PC-9 (cell line): ENCODE results near the gene VANGL1. TPM values are rescaled to one million over a fixed set of nuclear protein-coding genes. Genes with fewer than 3 reads are reported as not detected.

Source experiments
- BruUV-seq: library from RNA; stranded (reverse); fragments of 400-500 nt; replicated peaks from 2 replicates; lab custom pipeline; 2021; lab: Mats Ljungman, UMichigan
- CTCF ChIA-PET: fragments of 300-600 bp; sonication (Branson Sonifier 250); formaldehyde crosslinking; loops from one replicate; lab custom pipeline; 2022; ENCODE audit warnings: antibody characterized with exemption; lab: Charles Lee
- POLR2A ChIA-PET: fragments of 300-600 bp; sonication (Branson Sonifier 250); formaldehyde crosslinking; loops from one replicate; lab custom pipeline; 2022; ENCODE audit warnings: antibody characterized with exemption; ENCODE audit not compliant: unreplicated experiment; lab: Charles Lee
- DNase-seq, 2 experiments: peaks; one replicate each; pipeline versions ENCODE4 v3.0.0 to v3.0.0-alpha.2; 2015 to 2022; ENCODE audit warnings: mixed read lengths in 1 of 2
- H2AFZ ChIP-seq: fragments of 200-600 bp; sonication (generic); 2 replicates; pipeline ENCODE4 v1.8.1; 2017; ENCODE audit warnings: antibody characterized with exemption
- H3F3A ChIP-seq: fragments of 200-600 bp; sonication (generic); 2 replicates; pipeline ENCODE4 v1.8.1; 2017; ENCODE audit warnings: antibody characterized with exemption, mild to moderate bottlenecking, low read depth; ENCODE audit not compliant: insufficient read depth
- H3K27ac ChIP-seq: fragments of 200-600 bp; sonication (generic); 2 replicates; pipeline ENCODE4 v1.6.1; 2016; ENCODE audit warnings: mixed run types
- H3K27me3 ChIP-seq: fragments of 200-600 bp; sonication (generic); 2 replicates; pipeline ENCODE4 v1.6.1; 2016; ENCODE audit warnings: low read depth, mixed run types; ENCODE audit not compliant: insufficient read depth
- H3K36me3 ChIP-seq: fragments of 200-600 bp; sonication (generic); 2 replicates; pipeline ENCODE4 v1.6.1; 2016; ENCODE audit warnings: low read depth, mixed run types
- H3K4me1 ChIP-seq: fragments of 200-600 bp; sonication (generic); replicated peaks from 2 replicates; pipeline ENCODE4 v1.6.1; 2016; ENCODE audit warnings: mixed run types; ENCODE audit not compliant: insufficient read depth
- H3K4me2 ChIP-seq: fragments of 200-600 bp; sonication (generic); 2 replicates; pipeline ENCODE4 v1.6.1; 2017; ENCODE audit warnings: mixed run types
- H3K4me3 ChIP-seq: fragments of 200-600 bp; sonication (generic); 2 replicates; pipeline ENCODE4 v1.6.1; 2016; ENCODE audit warnings: mixed run types
- H3K79me2 ChIP-seq: fragments of 200-600 bp; sonication (generic); 2 replicates; pipeline ENCODE4 v1.6.1; 2017; ENCODE audit warnings: low read depth, mixed run types
- H3K9me2 ChIP-seq: fragments of 200-600 bp; sonication (generic); 2 replicates; pipeline ENCODE4 v1.8.1; 2017; ENCODE audit warnings: mild to moderate bottlenecking; ENCODE audit not compliant: insufficient read depth
- H3K9me3 ChIP-seq: fragments of 200-600 bp; sonication (generic); 2 replicates; pipeline ENCODE4 v1.8.1; 2016; ENCODE audit warnings: low read depth; ENCODE audit not compliant: insufficient read depth
- H4K20me1 ChIP-seq: fragments of 200-600 bp; sonication (generic); 2 replicates; pipeline ENCODE4 v1.8.1; 2017; ENCODE audit not compliant: insufficient read depth
- CTCF ChIP-seq: fragments of 200-600 bp; sonication (generic); conservative IDR thresholded peaks from 2 replicates; pipeline ENCODE4 v1.6.1; 2017; ENCODE audit warnings: mixed run types, antibody characterized with exemption, mild to moderate bottlenecking, moderate library complexity
- EZH2 ChIP-seq: fragments of 200-600 bp; sonication (generic); IDR thresholded peaks from 2 replicates; pipeline ENCODE4 v1.8.0; 2017; ENCODE audit warnings: antibody characterized with exemption, low read depth
- intact Hi-C: fragments of 100-400 bp; cut with micrococcal nuclease; formaldehyde crosslinking; loops from one replicate; pipeline ENCODE4 v1.10.0; 2022; ENCODE audit not compliant: unreplicated experiment
- total RNA-seq: library from RNA; stranded (reverse); gene quantifications from 2 replicates; pipeline ENCODE4 v1.2.3, GENCODE V29; 2021

The VANGL1 gene
- total RNA-seq, 1 experiment from 2014 or later, result 43.0 TPM

- Histone ChIP-seq H3K9me3 (no peaks in the 10 kb centered on the region), H3K4me1 (no peaks in the 10 kb centered on the region), H3F3A (no peaks in the 10 kb centered on the region; the same call in none of the 2 replicates), H3K4me3 (no peak overlapping the region), H3K27ac (no peak overlapping the region), H3K9me2 (no peaks in the 10 kb centered on the region; the same call in 1 of the 2 replicates), H3K79me2 (peaks cover 77% of the 10 kb centered on the region), H3K4me2 (no peak overlapping the region), H3K36me3 (peaks cover 45% of the 10 kb centered on the region), H2AFZ (no peak overlapping the region), H3K27me3 (no peaks in the 10 kb centered on the region), H4K20me1 (no peaks in the 10 kb centered on the region)
- no TSS peak for BruUV-seq
- intact Hi-C loops, result no loop called here
- no peak for DNase-seq
- ChIA-PET CTCF (interaction anchor here (0.6 kb wide), 1 partner anchor 11 kb away, joined by 5 read pairs; the partner anchor contains the start of gene VANGL1), POLR2A (no interaction called here)
- TF ChIP-seq CTCF (no peak), EZH2 (no peak)
Observed at GRCh38 chr1:115652236-115652788, 10.5 kb downstream of the VANGL1 start.

- Histone ChIP-seq H3K4me2 (no peak overlapping the region), H3K27ac (no peak overlapping the region), H3K4me1 (no peaks in the 10 kb centered on the region), H3F3A (no peaks in the 10 kb centered on the region; the same call in 1 of the 2 replicates), H4K20me1 (no peaks in the 10 kb centered on the region), H2AFZ (no peak overlapping the region), H3K4me3 (no peak overlapping the region), H3K36me3 (peaks cover 58% of the 10 kb centered on the region), H3K79me2 (peaks cover 72% of the 10 kb centered on the region), H3K9me3 (no peaks in the 10 kb centered on the region), H3K9me2 (no peaks in the 10 kb centered on the region; the same call in 1 of the 2 replicates), H3K27me3 (no peaks in the 10 kb centered on the region)
- CTCF ChIA-PET, result interaction anchor here (0.6 kb wide), 1 partner anchor 56 kb away, joined by 6 read pairs; no protein-coding TSS in a partner anchor
- POLR2A ChIA-PET, result no interaction called here
- intact Hi-C loops, result no loop called here
- TF ChIP-seq CTCF (no peak), EZH2 (no peak)
- BruUV-seq, result no TSS peak
- no peak for DNase-seq
Observed at GRCh38 chr1:115654125-115654524, 12.4 kb downstream of the VANGL1 start.

GRCh38 chr1:115654663-115655305, 13.0 kb downstream of the VANGL1 start:
- Histone ChIP-seq H3K36me3 (peaks cover 58% of the 10 kb centered on the region), H3K4me3 (no peak overlapping the region), H3K79me2 (peaks cover 65% of the 10 kb centered on the region)

More at GRCh38 chr1:115654663-115655305, 13.0 kb downstream of the VANGL1 start:
- Histone ChIP-seq H3K27ac (no peak overlapping the region), H3K9me3 (no peaks in the 10 kb centered on the region), H2AFZ (no peak overlapping the region), H3K4me1 (no peaks in the 10 kb centered on the region), H3F3A (no peaks in the 10 kb centered on the region), H3K27me3 (no peaks in the 10 kb centered on the region), H4K20me1 (no peaks in the 10 kb centered on the region), H3K4me2 (no peak overlapping the region), H3K9me2 (no peaks in the 10 kb centered on the region; the same call in 1 of the 2 replicates)
- peak in 1 of 2 experiments; percentile 33 for DNase-seq
- no peak for TF ChIP-seq EZH2
- no peak for TF ChIP-seq CTCF
- intact Hi-C loops, result no loop called here
- ChIA-PET POLR2A (no interaction called here), CTCF (interaction anchor here (0.6 kb wide), 1 partner anchor 55 kb away, joined by 6 read pairs; no protein-coding TSS in a partner anchor)
- BruUV-seq, result no TSS peak
